Measurements from ENCODE around the gene FAM204A. TPM values are rescaled to one million over a fixed set of nuclear protein-coding genes. Genes with fewer than 3 reads are reported as not detected.
A peak's percentile ranks its signal among the peaks of the same experiment; 100 is the strongest.

Gene FAM204A
- total RNA-seq, 1 experiment from 2014 or later, result 27.3 TPM

- no peak overlapping the region for H3K27ac ChIP-seq (ENCODE audit: low read length)
- ATAC-seq, result no peak
- DNase-seq, result no peak
- peaks cover 9% of the 10 kb centered on the region for H3K36me3 ChIP-seq (ENCODE audit: low read depth, low read length)
- H3K9me2 ChIP-seq (replicated peaks; ENCODE audit: low read length), result no peaks in the 10 kb centered on the region
- no peak overlapping the region; the same call in 1 of the 2 replicates for H3K4me3 ChIP-seq (ENCODE audit: low read length)
- no peak overlapping the region for H2AFZ ChIP-seq (ENCODE audit: low read length)
- no peaks in the 10 kb centered on the region for H4K20me1 ChIP-seq (ENCODE audit: low read length)
- intact Hi-C loops (cut with micrococcal nuclease), result loop anchor here (5.0 kb wide), 2 partner anchors 38 to 883 kb away; no protein-coding TSS in a partner anchor
- H3K9ac ChIP-seq (ENCODE audit: low read length), result no peak overlapping the region
- peaks cover 41% of the 10 kb centered on the region for H3K79me2 ChIP-seq (ENCODE audit: low read length)
- H3F3A ChIP-seq (ENCODE audit: low read length, unreplicated experiment), result no peaks in the 10 kb centered on the region
- H3K9me3 ChIP-seq (ENCODE audit: low read length), result no peaks in the 10 kb centered on the region
- POLR2A ChIA-PET (ENCODE audit: unreplicated experiment), result no interaction called here
- no TSS peak for BruUV-seq (replicated peaks)
- peaks cover 16% of the 10 kb centered on the region; the same call in 1 of the 2 replicates for H3K4me1 ChIP-seq (ENCODE audit: insufficient read depth, low read length)
- no peaks in the 10 kb centered on the region for H3K27me3 ChIP-seq (ENCODE audit: low read length)
- CTCF ChIA-PET, result no interaction called here
- no peak for TF ChIP-seq CTCF (conservative IDR thresholded peaks at IDR 0.05; ENCODE audit: low read depth, low read length)
- no peak for TF ChIP-seq EZH2 (IDR thresholded peaks at IDR 0.05; ENCODE audit: low read length, unreplicated experiment)
- TF ChIP-seq EZH2phosphoT487 (IDR thresholded peaks at IDR 0.05; ENCODE audit: borderline replicate concordance, low read length), result no peak
- H3K4me2 ChIP-seq (ENCODE audit: low read length), result peak overlapping the region; percentile 85
Measured at GRCh38 chr10:118340486-118340885, 1.6 kb downstream of the FAM204A start.

- peaks cover 16% of the 10 kb centered on the region; the same call in 1 of the 2 replicates for H3K4me1 ChIP-seq (ENCODE audit: insufficient read depth, low read length)
- no peaks in the 10 kb centered on the region for H3K9me3 ChIP-seq (ENCODE audit: low read length)
- peaks cover 41% of the 10 kb centered on the region for H3K79me2 ChIP-seq (ENCODE audit: low read length)
- BruUV-seq (replicated peaks), result no TSS peak
- H4K20me1 ChIP-seq (ENCODE audit: low read length), result no peaks in the 10 kb centered on the region
- intact Hi-C loops (cut with micrococcal nuclease), result no loop called here
- POLR2A ChIA-PET (ENCODE audit: unreplicated experiment), result no interaction called here
- no peak overlapping the region for H3K9ac ChIP-seq (ENCODE audit: low read length)
- H2AFZ ChIP-seq (ENCODE audit: low read length), result no peak overlapping the region
- TF ChIP-seq CTCF (conservative IDR thresholded peaks at IDR 0.05; ENCODE audit: low read depth, low read length), result no peak
- TF ChIP-seq EZH2phosphoT487 (IDR thresholded peaks at IDR 0.05; ENCODE audit: borderline replicate concordance, low read length), result no peak
- TF ChIP-seq EZH2 (IDR thresholded peaks at IDR 0.05; ENCODE audit: low read length, unreplicated experiment), result no peak
- DNase-seq, result no peak
- no peaks in the 10 kb centered on the region for H3K27me3 ChIP-seq (ENCODE audit: low read length)
- H3K9me2 ChIP-seq (replicated peaks; ENCODE audit: low read length), result no peaks in the 10 kb centered on the region
- peaks cover 13% of the 10 kb centered on the region for H3K36me3 ChIP-seq (ENCODE audit: low read depth, low read length)
- H3K4me3 ChIP-seq (ENCODE audit: low read length), result no peak overlapping the region
- no peak for ATAC-seq
- no peak overlapping the region for H3K27ac ChIP-seq (ENCODE audit: low read length)
- H3F3A ChIP-seq (ENCODE audit: low read length, unreplicated experiment), result no peaks in the 10 kb centered on the region
- H3K4me2 ChIP-seq (ENCODE audit: low read length), result no peak overlapping the region
- CTCF ChIA-PET, result no interaction called here
Measured at GRCh38 chr10:118339111-118339510, 3.0 kb downstream of the FAM204A start.

GRCh38 chr10:118337356-118337755 is 4.8 kb downstream of the FAM204A start:
- no TSS peak for BruUV-seq (replicated peaks)
- peaks cover 41% of the 10 kb centered on the region for H3K79me2 ChIP-seq (ENCODE audit: low read length)

More at GRCh38 chr10:118337356-118337755, 4.8 kb downstream of the FAM204A start:
- POLR2A ChIA-PET (ENCODE audit: unreplicated experiment), result no interaction called here
- Histone ChIP-seq H3F3A (ENCODE audit: low read length, unreplicated experiment) (no peaks in the 10 kb centered on the region), H3K4me2 (ENCODE audit: low read length) (no peak overlapping the region), H3K36me3 (ENCODE audit: low read depth, low read length) (peaks cover 16% of the 10 kb centered on the region), H3K4me1 (ENCODE audit: insufficient read depth, low read length) (peaks cover 16% of the 10 kb centered on the region; the same call in 1 of the 2 replicates), H3K27ac (ENCODE audit: low read length) (no peak overlapping the region), H3K9ac (ENCODE audit: low read length) (no peak overlapping the region), H4K20me1 (ENCODE audit: low read length) (no peaks in the 10 kb centered on the region), H3K4me3 (ENCODE audit: low read length) (no peak overlapping the region), H3K9me3 (ENCODE audit: low read length) (no peaks in the 10 kb centered on the region), H3K9me2 (replicated peaks; ENCODE audit: low read length) (no peaks in the 10 kb centered on the region), H2AFZ (ENCODE audit: low read length) (no peak overlapping the region), H3K27me3 (ENCODE audit: low read length) (no peaks in the 10 kb centered on the region)
- CTCF ChIA-PET, result no interaction called here
- intact Hi-C loops (cut with micrococcal nuclease), result no loop called here
- ATAC-seq (no peak), DNase-seq (no peak)
- no peak for TF ChIP-seq EZH2 (IDR thresholded peaks at IDR 0.05; ENCODE audit: low read length, unreplicated experiment)
- no peak for TF ChIP-seq CTCF (conservative IDR thresholded peaks at IDR 0.05; ENCODE audit: low read depth, low read length)
- no peak for TF ChIP-seq EZH2phosphoT487 (IDR thresholded peaks at IDR 0.05; ENCODE audit: borderline replicate concordance, low read length)
